ENCODE data around the gene DPP6.

DPP6 gene

DNA sequence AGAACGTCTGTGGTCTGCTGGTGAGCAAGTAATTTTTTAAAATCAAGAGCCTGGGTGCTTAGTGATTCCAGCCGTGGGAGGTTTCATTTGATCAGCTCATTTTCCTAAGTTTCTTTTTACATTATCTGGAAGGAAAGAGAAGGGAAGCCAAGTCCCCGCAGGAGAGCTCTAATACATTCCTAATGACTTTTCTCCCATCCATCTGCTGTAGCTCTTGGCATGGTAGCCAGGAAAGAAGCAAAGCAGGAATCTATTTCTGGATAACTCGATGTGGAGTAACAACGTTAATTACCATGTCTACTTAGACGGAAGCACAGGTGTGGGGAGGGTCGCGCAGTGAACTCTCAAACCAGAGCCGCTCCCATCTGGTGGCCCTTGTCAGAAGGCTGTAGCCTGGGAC lies 828.8 kb downstream of the DPP6 start:
- H3K4me1 ChIP-seq (ENCODE audit: control insufficient read depth, insufficient read depth, low read length) = no peaks in the 10 kb centered on the region

DNA sequence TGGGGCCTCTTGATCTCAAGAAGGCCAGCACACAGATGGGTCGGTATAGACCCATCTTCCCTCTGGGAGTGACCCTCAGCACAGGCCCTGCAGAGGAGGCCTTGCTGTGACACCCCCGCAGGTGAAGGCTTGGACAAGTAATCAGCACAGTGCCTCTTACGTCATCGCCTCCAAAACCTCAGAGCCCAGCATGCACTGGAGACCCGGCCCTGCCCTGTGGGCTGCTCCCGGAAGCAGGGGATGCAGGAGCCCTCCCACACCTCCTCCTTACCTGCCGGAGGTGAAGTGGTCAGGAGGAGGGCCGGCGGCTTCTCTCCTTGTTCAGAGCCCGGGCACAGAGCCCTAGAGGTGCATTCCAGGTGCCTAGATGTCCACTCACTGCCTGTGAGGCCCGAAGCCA lies 829.3 kb downstream of the DPP6 start:
- no peak overlapping the region for H3K4me3 ChIP-seq (ENCODE audit: low read length)
- no peaks in the 10 kb centered on the region for H3K9me3 ChIP-seq (ENCODE audit: control insufficient read depth, low read length)
- H3K27me3 ChIP-seq (ENCODE audit: control insufficient read depth, insufficient read depth, low read length) = no peaks in the 10 kb centered on the region
- no peaks in the 10 kb centered on the region for H3K36me3 ChIP-seq (ENCODE audit: control insufficient read depth, insufficient read depth, low read length)
- no peaks in the 10 kb centered on the region for H3K4me1 ChIP-seq (ENCODE audit: control insufficient read depth, insufficient read depth, low read length)
- no peak overlapping the region for H3K9ac ChIP-seq (ENCODE audit: low read length)

More for the DNA sequence above, 828.8 kb downstream of the DPP6 start:
- Histone ChIP-seq H3K36me3 (ENCODE audit: control insufficient read depth, insufficient read depth, low read length) (no peaks in the 10 kb centered on the region), H3K27me3 (ENCODE audit: control insufficient read depth, insufficient read depth, low read length) (no peaks in the 10 kb centered on the region), H3K9me3 (ENCODE audit: control insufficient read depth, low read length) (no peaks in the 10 kb centered on the region), H3K9ac (ENCODE audit: low read length) (no peak overlapping the region), H3K4me3 (ENCODE audit: low read length) (no peak overlapping the region)

DNA sequence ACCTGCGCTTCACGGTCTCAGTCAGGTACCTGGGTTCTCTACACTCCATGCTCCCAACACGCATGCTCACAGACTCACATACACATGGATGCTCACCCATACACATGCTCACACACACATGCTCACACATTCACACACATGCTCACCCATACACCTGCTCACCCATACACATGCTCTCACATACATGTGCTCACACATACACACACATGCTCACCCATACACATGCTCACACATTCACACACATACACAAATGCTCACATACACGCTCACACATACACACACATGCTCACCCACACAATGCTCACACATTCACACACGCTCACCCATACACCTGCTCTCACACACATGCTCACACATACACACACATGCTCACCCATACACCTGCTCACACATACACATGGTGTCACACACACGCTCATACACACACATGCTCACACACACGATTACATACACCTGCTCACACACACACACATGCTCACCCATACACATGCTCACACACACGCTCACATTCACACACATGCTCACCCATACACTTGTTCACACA lies 830.8 kb downstream of the DPP6 start:
- Histone ChIP-seq H3K9me3 (ENCODE audit: control insufficient read depth, low read length) (no peaks in the 10 kb centered on the region), H3K9ac (ENCODE audit: low read length) (no peak overlapping the region), H3K4me1 (ENCODE audit: control insufficient read depth, insufficient read depth, low read length) (no peaks in the 10 kb centered on the region), H3K36me3 (ENCODE audit: control insufficient read depth, insufficient read depth, low read length) (no peaks in the 10 kb centered on the region), H3K4me3 (ENCODE audit: low read length) (no peak overlapping the region), H3K27me3 (ENCODE audit: control insufficient read depth, insufficient read depth, low read length) (no peaks in the 10 kb centered on the region)

DNA sequence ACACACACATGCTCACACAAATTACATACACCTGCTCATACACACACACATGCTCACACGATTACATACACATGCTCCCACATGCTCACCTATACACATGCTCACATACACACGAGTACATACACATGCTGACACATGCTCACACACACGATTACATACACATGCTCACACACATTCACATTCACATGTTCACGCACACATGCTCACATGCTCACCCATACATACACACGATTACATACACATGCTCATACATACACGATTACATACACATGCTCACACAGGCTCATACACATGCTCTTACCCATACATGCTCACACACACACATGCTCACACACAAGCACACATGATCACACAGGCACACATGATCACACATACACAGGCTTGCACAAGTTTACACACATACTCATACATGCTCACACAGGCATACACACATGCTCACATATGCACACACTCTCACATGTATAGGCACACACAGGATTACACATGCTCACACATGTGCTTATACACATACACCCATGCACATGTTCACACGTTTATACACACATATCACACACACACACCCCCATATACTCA lies 832.2 kb downstream of the DPP6 start:
- H3K9ac ChIP-seq (ENCODE audit: low read length) = no peak overlapping the region
- H3K27me3 ChIP-seq (ENCODE audit: control insufficient read depth, insufficient read depth, low read length) = no peaks in the 10 kb centered on the region
- H3K4me1 ChIP-seq (ENCODE audit: control insufficient read depth, insufficient read depth, low read length) = no peaks in the 10 kb centered on the region
- no peaks in the 10 kb centered on the region for H3K36me3 ChIP-seq (ENCODE audit: control insufficient read depth, insufficient read depth, low read length)
- H3K4me3 ChIP-seq (ENCODE audit: low read length) = no peak overlapping the region
- H3K9me3 ChIP-seq (ENCODE audit: control insufficient read depth, low read length) = no peaks in the 10 kb centered on the region

DNA sequence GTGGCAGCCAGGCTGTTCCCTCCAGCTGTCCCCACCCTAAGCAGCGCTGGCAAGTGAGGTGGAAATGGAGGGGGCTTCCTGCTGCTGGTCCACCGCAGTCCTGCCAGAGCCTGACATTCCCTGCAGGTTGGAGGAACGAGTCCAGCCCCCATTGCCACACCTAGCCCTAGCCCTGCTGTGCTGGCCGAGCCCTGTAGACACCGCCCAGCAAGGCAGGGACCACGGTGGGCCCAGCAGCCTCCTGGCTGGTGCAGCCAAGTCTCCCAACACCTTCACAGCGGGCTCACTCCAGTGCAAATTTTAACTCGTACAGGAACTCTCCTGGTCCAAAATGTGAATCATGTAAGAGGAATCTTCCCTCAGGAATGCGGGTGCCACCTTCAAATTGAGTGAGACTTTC lies 834.4 kb downstream of the DPP6 start:
- Histone ChIP-seq H3K4me3 (ENCODE audit: low read length) (no peak overlapping the region), H3K27me3 (ENCODE audit: control insufficient read depth, insufficient read depth, low read length) (no peaks in the 10 kb centered on the region), H3K36me3 (ENCODE audit: control insufficient read depth, insufficient read depth, low read length) (no peaks in the 10 kb centered on the region), H3K9me3 (ENCODE audit: control insufficient read depth, low read length) (no peaks in the 10 kb centered on the region), H3K4me1 (ENCODE audit: control insufficient read depth, insufficient read depth, low read length) (no peaks in the 10 kb centered on the region), H3K9ac (ENCODE audit: low read length) (no peak overlapping the region)

DNA sequence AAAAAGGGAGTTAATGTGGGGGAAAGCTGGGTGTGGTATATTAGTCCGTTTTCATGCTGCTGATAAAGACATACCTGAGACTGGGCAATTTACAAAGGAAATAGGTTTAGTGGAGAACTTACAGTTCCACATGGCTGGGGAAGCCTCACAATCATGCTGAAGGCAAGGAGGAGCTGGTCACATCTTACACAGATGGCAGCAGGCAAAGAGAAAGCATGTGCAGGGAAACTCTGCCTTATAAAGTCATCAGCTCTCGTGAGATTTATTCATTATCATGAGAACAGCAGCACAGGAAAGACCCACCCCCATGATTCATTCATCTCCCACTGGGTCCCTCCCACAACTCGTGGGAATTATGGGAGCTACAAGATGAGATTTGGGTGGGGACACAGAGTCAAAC lies 836.5 kb downstream of the DPP6 start:
- H3K36me3 ChIP-seq (ENCODE audit: control insufficient read depth, insufficient read depth, low read length) = no peaks in the 10 kb centered on the region
- no peaks in the 10 kb centered on the region for H3K9me3 ChIP-seq (ENCODE audit: control insufficient read depth, low read length)
- no peak overlapping the region for H3K9ac ChIP-seq (ENCODE audit: low read length)
- H3K4me1 ChIP-seq (ENCODE audit: control insufficient read depth, insufficient read depth, low read length) = no peaks in the 10 kb centered on the region
- no peaks in the 10 kb centered on the region for H3K27me3 ChIP-seq (ENCODE audit: control insufficient read depth, insufficient read depth, low read length)
- H3K4me3 ChIP-seq (ENCODE audit: low read length) = no peak overlapping the region

DNA sequence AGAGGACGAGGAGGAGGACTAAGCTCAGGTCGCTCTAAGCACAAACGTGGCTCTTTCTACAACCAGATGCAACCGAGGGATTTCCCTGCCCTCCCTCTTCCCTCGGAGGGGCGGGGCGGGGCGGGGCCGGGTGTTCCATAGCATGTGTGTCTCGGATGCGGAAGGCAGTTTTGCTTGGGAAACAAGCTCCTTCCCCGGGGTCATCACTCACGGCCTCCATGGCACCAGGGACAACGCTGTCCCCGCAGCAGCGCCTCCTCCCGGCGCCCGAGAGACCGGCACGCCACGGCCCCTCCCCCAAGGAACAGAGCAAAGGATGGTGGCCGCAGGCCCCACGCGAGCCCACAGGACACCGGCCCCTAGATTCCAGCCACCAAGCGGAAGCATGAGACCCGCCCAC lies 840.3 kb downstream of the DPP6 start:
- Histone ChIP-seq H3K27me3 (ENCODE audit: control insufficient read depth, insufficient read depth, low read length) (no peaks in the 10 kb centered on the region), H3K4me1 (ENCODE audit: control insufficient read depth, insufficient read depth, low read length) (no peaks in the 10 kb centered on the region), H3K36me3 (ENCODE audit: control insufficient read depth, insufficient read depth, low read length) (no peaks in the 10 kb centered on the region), H3K9ac (ENCODE audit: low read length) (no peak overlapping the region), H3K4me3 (ENCODE audit: low read length) (no peak overlapping the region), H3K9me3 (ENCODE audit: control insufficient read depth, low read length) (no peaks in the 10 kb centered on the region)

DNA sequence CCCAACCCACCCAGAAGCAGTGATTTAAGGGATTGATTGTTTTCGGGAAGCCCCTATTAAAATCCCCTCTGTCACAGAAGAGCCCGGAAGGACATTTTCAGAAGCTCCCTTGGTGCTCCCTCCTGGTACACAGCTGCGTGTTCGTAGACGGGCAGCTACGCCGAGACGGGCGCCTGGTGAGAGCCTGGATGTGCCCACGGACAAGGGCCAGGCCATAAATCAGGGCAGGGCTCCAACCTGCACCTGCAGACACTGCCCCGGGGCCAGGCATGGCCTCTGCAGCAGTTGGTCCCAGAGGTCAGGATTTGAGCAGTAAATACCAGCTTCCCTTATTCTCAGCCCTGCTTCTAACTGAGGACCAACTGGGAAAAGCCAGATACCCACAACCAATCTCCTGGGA lies 843.9 kb downstream of the DPP6 start:
- Histone ChIP-seq H3K4me3 (ENCODE audit: low read length) (no peak overlapping the region), H3K27me3 (ENCODE audit: control insufficient read depth, insufficient read depth, low read length) (no peaks in the 10 kb centered on the region), H3K4me1 (ENCODE audit: control insufficient read depth, insufficient read depth, low read length) (peaks cover 17% of the 10 kb centered on the region), H3K36me3 (ENCODE audit: control insufficient read depth, insufficient read depth, low read length) (no peaks in the 10 kb centered on the region), H3K9me3 (ENCODE audit: control insufficient read depth, low read length) (no peaks in the 10 kb centered on the region), H3K9ac (ENCODE audit: low read length) (no peak overlapping the region)

DNA sequence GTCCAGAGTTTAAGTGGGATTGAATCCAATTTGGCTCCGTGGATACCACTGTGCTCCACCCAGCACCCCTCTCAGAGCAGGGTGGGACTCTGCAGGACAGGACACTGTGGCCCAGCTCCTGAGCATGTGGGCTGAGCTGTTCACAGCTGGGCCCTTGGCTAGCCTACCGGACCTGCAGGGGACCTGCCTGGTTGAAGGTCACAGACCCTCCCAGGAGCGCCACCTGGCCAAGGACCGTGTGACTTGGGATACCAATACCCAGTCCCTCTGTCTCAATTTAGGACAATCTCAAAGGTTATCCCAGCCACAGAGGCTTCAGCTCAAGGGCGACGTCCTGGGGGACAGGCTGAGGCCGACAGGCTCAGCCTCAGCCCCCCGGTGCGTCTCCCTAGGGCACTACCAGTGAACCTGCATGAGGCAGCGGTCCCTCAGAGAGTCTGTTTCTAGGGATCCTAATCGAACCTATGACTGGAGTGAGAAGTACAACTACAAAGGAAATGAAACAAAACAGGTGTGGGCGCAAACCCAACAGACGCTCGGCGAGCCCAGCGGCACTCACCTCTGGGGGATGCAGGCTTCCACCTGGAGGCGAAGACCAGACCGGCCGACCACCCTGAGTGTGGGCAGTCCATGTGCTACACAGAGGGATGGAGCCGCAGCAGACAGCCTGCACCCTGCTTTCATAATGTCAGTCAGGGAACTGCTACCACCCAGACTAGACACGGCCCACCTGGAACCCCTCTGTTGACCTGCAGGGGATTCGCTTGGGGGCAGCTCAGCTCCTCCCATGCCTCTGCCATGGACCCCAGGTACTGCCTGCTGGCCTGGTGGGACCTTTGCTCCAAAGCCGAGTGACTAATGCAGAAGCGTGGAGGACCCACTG lies 847.0 kb downstream of the DPP6 start:
- H3K9me3 ChIP-seq (ENCODE audit: control insufficient read depth, low read length) = no peaks in the 10 kb centered on the region
- H3K4me1 ChIP-seq (ENCODE audit: control insufficient read depth, insufficient read depth, low read length) = peaks cover 32% of the 10 kb centered on the region
- no peak overlapping the region for H3K9ac ChIP-seq (ENCODE audit: low read length)
- no peak overlapping the region for H3K4me3 ChIP-seq (ENCODE audit: low read length)
- H3K27me3 ChIP-seq (ENCODE audit: control insufficient read depth, insufficient read depth, low read length) = no peaks in the 10 kb centered on the region
- H3K36me3 ChIP-seq (ENCODE audit: control insufficient read depth, insufficient read depth, low read length) = no peaks in the 10 kb centered on the region

DNA sequence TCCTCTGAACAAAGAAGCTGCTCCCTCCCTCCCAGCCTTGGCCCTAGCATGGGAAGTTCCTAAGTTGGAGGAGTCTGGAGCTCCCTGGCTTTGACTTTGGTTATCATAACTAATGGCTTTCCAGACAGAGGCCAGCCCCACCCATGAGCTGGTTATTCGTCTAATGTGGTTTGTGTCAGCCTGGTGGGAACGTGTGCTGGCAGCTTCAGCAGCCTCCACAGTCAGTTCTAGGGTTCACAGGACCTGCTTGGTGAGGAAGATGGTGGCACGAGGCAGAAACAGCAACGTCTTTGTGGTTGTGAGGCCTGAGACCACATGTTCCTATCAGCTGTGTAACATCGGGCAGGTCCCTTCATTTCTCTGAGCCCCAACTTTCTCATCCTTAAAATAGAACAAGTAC lies 847.7 kb downstream of the DPP6 start:
- H3K9me3 ChIP-seq (ENCODE audit: control insufficient read depth, low read length) = no peaks in the 10 kb centered on the region
- H3K9ac ChIP-seq (ENCODE audit: low read length) = no peak overlapping the region

DNA sequence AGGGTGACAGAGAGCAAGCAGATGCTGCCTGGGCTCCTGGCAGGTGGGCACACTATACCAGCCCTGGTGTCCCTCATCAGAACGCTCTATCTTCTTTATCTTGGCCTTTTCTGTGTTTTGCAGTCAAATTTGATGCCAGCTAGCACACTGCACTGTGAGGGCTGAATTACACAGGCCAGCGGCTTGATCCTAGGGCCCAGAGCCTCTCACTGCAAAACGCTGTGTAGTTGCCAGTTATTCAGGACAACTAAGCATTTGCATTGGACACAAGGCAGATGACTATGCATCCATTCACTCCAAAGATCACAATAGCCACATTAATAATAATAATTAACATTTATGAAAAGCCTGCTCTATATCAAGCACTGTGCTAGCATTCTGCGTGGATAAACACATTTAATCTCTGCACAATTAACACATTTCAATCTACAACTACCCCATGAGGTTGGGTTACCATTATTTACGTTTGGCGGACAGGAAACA lies 850.4 kb downstream of the DPP6 start:
- Histone ChIP-seq H3K27me3 (ENCODE audit: control insufficient read depth, insufficient read depth, low read length) (no peaks in the 10 kb centered on the region), H3K36me3 (ENCODE audit: control insufficient read depth, insufficient read depth, low read length) (no peaks in the 10 kb centered on the region), H3K4me1 (ENCODE audit: control insufficient read depth, insufficient read depth, low read length) (peaks cover 32% of the 10 kb centered on the region), H3K9me3 (ENCODE audit: control insufficient read depth, low read length) (no peaks in the 10 kb centered on the region), H3K4me3 (ENCODE audit: low read length) (no peak overlapping the region), H3K9ac (ENCODE audit: low read length) (no peak overlapping the region)

More for the DNA sequence above, 847.7 kb downstream of the DPP6 start:
- no peak overlapping the region for H3K4me3 ChIP-seq (ENCODE audit: low read length)
- no peaks in the 10 kb centered on the region for H3K27me3 ChIP-seq (ENCODE audit: control insufficient read depth, insufficient read depth, low read length)
- no peaks in the 10 kb centered on the region for H3K36me3 ChIP-seq (ENCODE audit: control insufficient read depth, insufficient read depth, low read length)
- H3K4me1 ChIP-seq (ENCODE audit: control insufficient read depth, insufficient read depth, low read length) = peaks cover 32% of the 10 kb centered on the region

DNA sequence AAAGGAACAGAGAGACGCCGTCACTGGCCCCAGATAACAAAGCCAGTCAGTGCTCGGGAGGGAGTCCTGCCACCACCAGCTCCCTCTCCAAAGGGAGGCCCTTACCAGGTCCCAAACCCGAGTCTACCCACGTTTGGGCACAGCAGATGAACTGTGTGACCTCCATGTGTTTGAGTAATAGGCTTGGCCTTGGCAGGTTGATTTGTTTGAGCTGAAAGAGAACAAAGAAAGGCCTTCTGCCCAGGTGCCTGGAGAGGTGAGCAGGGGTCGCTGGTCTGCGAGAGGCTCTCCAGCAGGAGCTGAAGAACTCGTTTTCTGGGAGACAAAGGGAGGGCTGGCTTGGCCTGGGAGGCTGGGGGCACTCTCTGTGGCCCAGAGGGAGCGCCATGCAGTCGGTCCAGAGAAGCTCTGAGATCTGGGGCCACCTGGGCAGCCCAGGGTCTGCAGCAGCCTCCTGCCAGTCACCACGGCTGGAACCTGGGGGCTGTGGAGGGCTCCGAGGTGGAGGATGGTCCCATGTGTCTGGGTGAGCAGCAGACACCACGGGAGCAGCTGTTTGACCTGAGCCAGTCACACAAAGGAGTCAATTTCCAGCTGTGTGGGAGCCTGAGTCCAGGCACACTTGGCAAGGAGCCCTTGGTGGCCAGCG lies 851.0 kb downstream of the DPP6 start:
- Histone ChIP-seq H3K36me3 (ENCODE audit: control insufficient read depth, insufficient read depth, low read length) (no peaks in the 10 kb centered on the region), H3K4me3 (ENCODE audit: low read length) (no peak overlapping the region), H3K9me3 (ENCODE audit: control insufficient read depth, low read length) (no peaks in the 10 kb centered on the region), H3K9ac (ENCODE audit: low read length) (no peak overlapping the region), H3K27me3 (ENCODE audit: control insufficient read depth, insufficient read depth, low read length) (no peaks in the 10 kb centered on the region), H3K4me1 (ENCODE audit: control insufficient read depth, insufficient read depth, low read length) (peaks cover 32% of the 10 kb centered on the region)

Data from mucosa of stomach (tissue), 1 donor.